ENCODE measurements around the gene NEDD8. TPM values are rescaled to one million over a fixed set of nuclear protein-coding genes. Genes with fewer than 3 reads are reported as not detected.

The NEDD8 gene
- total and polyA plus RNA-seq, 2 donors (not counting 3 experiments of a cell fraction or from before 2014, with no cell fraction given) = 243 to 316 TPM

Small RNA genes lying within 50 kb of the gene (small RNA-seq; reads per million reads assigned to genes)
- not detected for gene AL136295.4 (ENCODE audit: insufficient read depth, insufficient read length, low read depth, low replicate concordance)
- gene CHMP4A (ENCODE audit: insufficient read depth, insufficient read length, low read depth, low replicate concordance) = 0.88 reads per million
- not detected for gene IPO4 (ENCODE audit: insufficient read depth, insufficient read length, low read depth, low replicate concordance)
- gene MDP1 (ENCODE audit: insufficient read depth, insufficient read length, low read depth, low replicate concordance) = not detected

Other genes starting within 250 kb of the NEDD8 start
Only the 30 nearest of the 34 such genes appear.
- not detected in 2 replicates for gene CARMIL3, start 180.4 kb downstream of the NEDD8 start, total RNA-seq
- gene CARMIL3, start 180.4 kb downstream of the NEDD8 start, polyA plus RNA-seq = 0.03 and 0.08 TPM in 2 replicates
- not detected in 2 replicates for gene CPNE6, start 160.8 kb downstream of the NEDD8 start, total RNA-seq
- gene CPNE6, start 160.8 kb downstream of the NEDD8 start, polyA plus RNA-seq = not detected in 2 replicates
- gene PCK2, start 138.1 kb downstream of the NEDD8 start, total RNA-seq = 24.5 and 25.1 TPM in 2 replicates
- gene PCK2, start 138.1 kb downstream of the NEDD8 start, polyA plus RNA-seq = 23.5 and 26.4 TPM in 2 replicates
- gene DCAF11, start 117.6 kb downstream of the NEDD8 start, total RNA-seq = 32.1 and 38.5 TPM in 2 replicates
- gene DCAF11, start 117.6 kb downstream of the NEDD8 start, polyA plus RNA-seq = 33.8 and 37.3 TPM in 2 replicates
- gene NRL, start 117.4 kb downstream of the NEDD8 start, total RNA-seq = 0.62 and 0.71 TPM in 2 replicates
- gene NRL, start 117.4 kb downstream of the NEDD8 start, polyA plus RNA-seq = 1.1 and 1.9 TPM in 2 replicates
- not detected in 2 replicates for gene FITM1, start 101.7 kb downstream of the NEDD8 start, total RNA-seq
- 0.54 and 0.81 TPM in 2 replicates for gene FITM1, start 101.7 kb downstream of the NEDD8 start, polyA plus RNA-seq
- gene PSME1, start 96.2 kb downstream of the NEDD8 start, total RNA-seq = 120 and 135 TPM in 2 replicates
- gene PSME1, start 96.2 kb downstream of the NEDD8 start, polyA plus RNA-seq = 68.1 and 98.1 TPM in 2 replicates
- gene EMC9, start 90.8 kb downstream of the NEDD8 start, total RNA-seq = 19.0 and 21.8 TPM in 2 replicates
- gene EMC9, start 90.8 kb downstream of the NEDD8 start, polyA plus RNA-seq = 31.8 and 38.0 TPM in 2 replicates
- gene PSME2, start 85.8 kb downstream of the NEDD8 start, total RNA-seq = 107 and 126 TPM in 2 replicates
- gene PSME2, start 85.8 kb downstream of the NEDD8 start, polyA plus RNA-seq = 66.5 and 69.8 TPM in 2 replicates
- 66.5 and 69.7 TPM in 2 replicates for gene RNF31, start 84.9 kb downstream of the NEDD8 start, total RNA-seq
- 32.3 TPM in 2 replicates for gene RNF31, start 84.9 kb downstream of the NEDD8 start, polyA plus RNA-seq
- 33.2 and 46.1 TPM in 2 replicates for gene IRF9, start 71.1 kb downstream of the NEDD8 start, total RNA-seq
- 44.6 and 55.3 TPM in 2 replicates for gene IRF9, start 71.1 kb downstream of the NEDD8 start, polyA plus RNA-seq
- 29.6 and 33.6 TPM in 2 replicates for gene REC8, start 60.3 kb downstream of the NEDD8 start, total RNA-seq
- gene REC8, start 60.3 kb downstream of the NEDD8 start, polyA plus RNA-seq = 8.7 and 12.5 TPM in 2 replicates
- 52.6 and 66.5 TPM in 2 replicates for gene IPO4, start 43.6 kb downstream of the NEDD8 start, total RNA-seq
- gene IPO4, start 43.6 kb downstream of the NEDD8 start, polyA plus RNA-seq = 24.6 and 27.6 TPM in 2 replicates
- 58.5 and 60.7 TPM in 2 replicates for gene TM9SF1, start 36.9 kb downstream of the NEDD8 start, total RNA-seq
- gene TM9SF1, start 36.9 kb downstream of the NEDD8 start, polyA plus RNA-seq = 64.4 and 71.5 TPM in 2 replicates
- gene TSSK4, start 26.7 kb downstream of the NEDD8 start, total RNA-seq = 0.42 and 0.74 TPM in 2 replicates
- gene TSSK4, start 26.7 kb downstream of the NEDD8 start, polyA plus RNA-seq = 0.10 TPM in 1 of 2 replicates, not detected in the other
- gene CHMP4A, start 18.9 kb downstream of the NEDD8 start, total RNA-seq = 39.7 and 40.9 TPM in 2 replicates
- gene CHMP4A, start 18.9 kb downstream of the NEDD8 start, polyA plus RNA-seq = 32.6 and 46.4 TPM in 2 replicates
- gene MDP1, start 16.3 kb downstream of the NEDD8 start, total RNA-seq = 8.1 and 9.9 TPM in 2 replicates
- 21.4 and 22.7 TPM in 2 replicates for gene MDP1, start 16.3 kb downstream of the NEDD8 start, polyA plus RNA-seq
- gene GMPR2, start 562 bp upstream of the NEDD8 start, total RNA-seq = 58.1 and 62.4 TPM in 2 replicates
- 50.0 and 61.8 TPM in 2 replicates for gene GMPR2, start 562 bp upstream of the NEDD8 start, polyA plus RNA-seq
- gene TINF2, start 10.3 kb upstream of the NEDD8 start, total RNA-seq = 53.7 and 58.5 TPM in 2 replicates
- gene TINF2, start 10.3 kb upstream of the NEDD8 start, polyA plus RNA-seq = 34.4 and 44.2 TPM in 2 replicates
- 3.4 and 3.9 TPM in 2 replicates for gene TGM1, start 30.8 kb upstream of the NEDD8 start, total RNA-seq
- gene TGM1, start 30.8 kb upstream of the NEDD8 start, polyA plus RNA-seq = 1.0 and 2.1 TPM in 2 replicates
- 29.3 and 29.5 TPM in 2 replicates for gene RABGGTA, start 39.2 kb upstream of the NEDD8 start, total RNA-seq
- 80.1 and 102 TPM in 2 replicates for gene RABGGTA, start 39.2 kb upstream of the NEDD8 start, polyA plus RNA-seq
- gene DHRS1, start 67.4 kb upstream of the NEDD8 start, total RNA-seq = 18.0 and 20.0 TPM in 2 replicates
- gene DHRS1, start 67.4 kb upstream of the NEDD8 start, polyA plus RNA-seq = 69.5 and 70.2 TPM in 2 replicates
- gene NOP9, start 67.5 kb upstream of the NEDD8 start, total RNA-seq = 30.9 and 31.0 TPM in 2 replicates
- gene NOP9, start 67.5 kb upstream of the NEDD8 start, polyA plus RNA-seq = 16.2 and 16.3 TPM in 2 replicates
- 4.6 and 5.2 TPM in 2 replicates for gene CIDEB, start 75.6 kb upstream of the NEDD8 start, total RNA-seq
- 7.2 and 14.9 TPM in 2 replicates for gene CIDEB, start 75.6 kb upstream of the NEDD8 start, polyA plus RNA-seq
- 9.1 and 13.1 TPM in 2 replicates for gene LTB4R2, start 77.8 kb upstream of the NEDD8 start, total RNA-seq
- 5.5 and 7.6 TPM in 2 replicates for gene LTB4R2, start 77.8 kb upstream of the NEDD8 start, polyA plus RNA-seq
- 6.2 and 10.5 TPM in 2 replicates for gene LTB4R, start 79.1 kb upstream of the NEDD8 start, total RNA-seq
- 9.1 and 11.7 TPM in 2 replicates for gene LTB4R, start 79.1 kb upstream of the NEDD8 start, polyA plus RNA-seq
- 84.0 and 87.0 TPM in 2 replicates for gene ADCY4, start 102.7 kb upstream of the NEDD8 start, total RNA-seq
- 81.6 and 101 TPM in 2 replicates for gene ADCY4, start 102.7 kb upstream of the NEDD8 start, polyA plus RNA-seq
- 5.1 and 9.0 TPM in 2 replicates for gene RIPK3, start 107.6 kb upstream of the NEDD8 start, total RNA-seq
- 2.4 and 3.1 TPM in 2 replicates for gene RIPK3, start 107.6 kb upstream of the NEDD8 start, polyA plus RNA-seq
- 88.1 and 88.5 TPM in 2 replicates for gene NFATC4, start 135.8 kb upstream of the NEDD8 start, total RNA-seq
- gene NFATC4, start 135.8 kb upstream of the NEDD8 start, polyA plus RNA-seq = 79.5 and 94.8 TPM in 2 replicates
- gene NYNRIN, start 166.6 kb upstream of the NEDD8 start, total RNA-seq = 42.8 and 45.1 TPM in 2 replicates
- 37.2 and 38.8 TPM in 2 replicates for gene NYNRIN, start 166.6 kb upstream of the NEDD8 start, polyA plus RNA-seq

All from endothelial cell of umbilical vein (primary cell).